Islet of Langerhans (tissue), 1 donor: ENCODE results near the gene PTTG1IP.

Source experiments
- FAIRE-seq: peaks from one replicate; lab custom pipeline; 2011; peaks lifted over from hg19 to GRCh38; lab: Jason Lieb, UNC

The PTTG1IP gene

DNA sequence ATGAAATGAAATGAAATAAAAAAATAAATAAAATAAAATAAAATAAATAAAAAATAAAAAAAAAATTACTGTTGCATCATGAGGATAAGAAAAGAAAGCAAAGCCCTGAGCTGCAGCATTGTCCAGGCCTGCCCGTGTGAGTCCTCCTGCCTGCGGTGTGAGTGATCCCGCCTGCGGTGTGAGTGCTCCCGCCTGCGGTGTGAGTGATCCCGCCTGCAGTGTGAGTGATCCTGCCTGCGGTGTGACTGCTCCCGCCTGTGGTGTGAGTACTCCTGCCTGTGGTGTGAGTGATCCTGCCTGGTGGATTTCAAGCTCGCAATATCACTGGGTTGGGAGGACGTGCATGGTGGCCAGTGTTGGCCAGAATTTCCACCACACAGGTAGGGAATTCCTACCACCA is 22.4 kb upstream of the PTTG1IP start:
- FAIRE-seq: no peak

GRCh38 chr21:44894687-44895302 is 21.3 kb upstream of the PTTG1IP start:
- no peak for FAIRE-seq

DNA sequence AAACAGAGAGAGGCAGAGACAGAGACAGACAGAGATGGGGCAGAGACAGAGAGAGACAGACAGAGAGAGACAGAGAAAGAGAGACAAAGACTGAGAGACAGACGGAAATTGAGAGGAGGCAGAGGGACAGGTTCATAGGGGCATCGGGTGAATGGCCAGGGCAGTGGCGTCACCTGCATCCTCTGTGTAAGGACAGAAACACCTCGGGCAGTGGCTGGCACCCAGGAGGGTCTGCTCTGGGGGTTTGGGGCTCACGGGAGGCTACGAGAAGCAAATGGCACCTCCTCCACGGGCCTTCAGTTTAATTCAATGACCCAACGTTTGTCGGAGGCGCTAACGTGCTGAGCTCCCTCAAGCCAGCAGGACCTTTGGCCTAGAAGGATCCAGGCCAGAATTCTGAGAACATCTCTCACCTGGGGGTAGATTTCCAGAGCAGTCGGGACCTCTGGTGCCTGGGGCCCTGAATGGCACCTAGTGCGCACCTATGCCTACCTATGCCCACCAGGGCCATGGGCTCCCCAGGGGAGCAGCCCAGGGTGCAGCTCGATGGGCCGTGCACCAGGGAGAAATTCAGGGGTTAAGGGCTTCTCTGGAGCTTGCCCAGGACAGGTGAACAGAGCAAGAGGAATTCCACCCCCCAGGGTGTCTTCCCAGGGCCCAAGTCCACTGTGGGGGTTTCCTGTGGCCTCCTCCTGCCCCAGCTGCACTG is 20.6 kb upstream of the PTTG1IP start:
- FAIRE-seq: no peak

- no peak for FAIRE-seq
These were observed 19.7 kb upstream of the PTTG1IP start for GRCh38 chr21:44893278-44893556.

- FAIRE-seq: no peak
These were observed 19.2 kb upstream of the PTTG1IP start for GRCh38 chr21:44892536-44893277.

- FAIRE-seq: no peak
These were observed 18.6 kb upstream of the PTTG1IP start for GRCh38 chr21:44892095-44892494.

DNA sequence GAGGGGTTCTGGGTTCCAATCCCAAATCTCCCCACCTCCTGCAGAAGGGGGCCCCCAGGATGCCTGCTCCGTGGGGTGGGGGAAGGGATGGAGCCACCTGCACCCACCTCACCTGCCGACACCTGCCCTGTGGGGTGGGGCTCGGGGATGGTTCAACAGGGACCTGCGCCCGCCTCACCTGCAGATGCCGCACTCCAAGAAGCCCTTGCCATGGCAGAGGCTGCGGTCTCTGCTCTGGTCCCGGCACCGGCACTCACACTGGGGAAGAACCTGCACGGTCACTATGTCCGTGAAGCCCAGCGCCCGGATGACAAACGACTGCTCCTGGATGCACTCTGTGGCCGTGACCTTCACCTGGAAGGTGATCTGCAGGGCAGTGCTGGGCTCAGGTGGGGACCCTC is 18.1 kb upstream of the PTTG1IP start:
- FAIRE-seq: no peak

GRCh38 chr21:44890961-44891541 is 17.6 kb upstream of the PTTG1IP start:
- FAIRE-seq: no peak

DNA sequence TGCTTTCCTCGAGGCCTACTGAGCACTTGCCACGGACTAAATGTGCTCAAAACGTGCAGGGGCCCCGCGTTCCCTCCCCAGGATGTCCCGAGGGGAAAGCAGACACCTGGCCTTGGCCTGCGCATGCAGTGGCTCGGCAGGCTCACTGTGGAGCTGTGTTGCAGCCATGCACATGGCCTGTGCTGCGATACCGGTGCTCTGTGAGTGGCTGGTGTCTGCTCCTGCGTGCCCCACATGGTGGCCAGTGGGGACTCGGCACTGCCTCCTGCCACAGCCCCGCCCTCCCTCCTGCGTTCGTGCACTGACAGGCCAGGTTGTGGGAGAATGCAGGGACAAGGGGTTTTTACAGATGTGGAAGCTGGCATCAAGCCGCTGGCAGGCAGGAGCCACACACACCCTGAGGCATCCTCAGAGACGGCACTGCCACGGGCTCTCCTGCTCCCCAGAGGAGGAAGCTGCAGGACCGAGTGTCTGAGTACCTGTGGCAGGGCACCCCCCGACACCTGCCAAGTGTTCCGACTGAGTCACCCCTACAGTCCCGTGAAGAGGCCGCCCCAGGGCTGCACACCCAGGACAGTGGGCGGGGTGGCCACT is 16.9 kb upstream of the PTTG1IP start:
- FAIRE-seq: no peak

DNA sequence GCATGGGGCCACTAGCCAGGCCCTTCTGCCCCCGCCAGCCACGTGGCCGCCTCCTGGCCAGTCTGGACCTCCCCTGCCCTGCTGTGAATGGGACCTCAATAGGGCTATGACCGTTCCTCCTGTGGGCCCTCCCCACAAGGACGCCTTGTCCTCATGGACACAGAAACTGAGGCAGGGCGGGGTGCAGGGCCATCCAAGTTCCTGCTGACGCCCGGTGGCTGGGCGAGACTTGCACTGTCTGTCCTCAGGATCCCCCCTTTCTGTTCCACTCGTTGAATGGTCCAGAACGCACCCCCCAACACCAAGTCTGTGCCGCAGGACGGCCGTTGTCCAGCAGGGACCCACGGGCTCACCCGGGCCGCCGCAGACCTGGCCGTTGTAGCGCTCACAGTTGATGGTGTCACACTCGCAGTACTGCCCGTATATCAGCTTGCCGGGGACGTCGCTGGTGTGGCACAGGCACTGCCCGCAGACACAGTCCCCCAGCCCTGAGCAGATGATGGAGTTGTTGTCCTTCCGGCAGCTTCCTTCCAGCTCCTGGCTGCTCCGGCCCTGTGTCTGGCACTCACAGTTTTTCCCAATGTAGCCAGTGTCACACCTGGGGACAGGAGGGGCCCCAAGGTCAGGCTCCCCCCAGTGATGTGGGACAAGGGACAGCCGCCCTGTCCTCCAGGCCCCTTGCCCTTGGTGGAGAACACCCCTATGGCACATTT is 16.3 kb upstream of the PTTG1IP start:
- no peak for FAIRE-seq

- no peak for FAIRE-seq
These were observed 15.4 kb upstream of the PTTG1IP start for GRCh38 chr21:44888581-44889550.

DNA sequence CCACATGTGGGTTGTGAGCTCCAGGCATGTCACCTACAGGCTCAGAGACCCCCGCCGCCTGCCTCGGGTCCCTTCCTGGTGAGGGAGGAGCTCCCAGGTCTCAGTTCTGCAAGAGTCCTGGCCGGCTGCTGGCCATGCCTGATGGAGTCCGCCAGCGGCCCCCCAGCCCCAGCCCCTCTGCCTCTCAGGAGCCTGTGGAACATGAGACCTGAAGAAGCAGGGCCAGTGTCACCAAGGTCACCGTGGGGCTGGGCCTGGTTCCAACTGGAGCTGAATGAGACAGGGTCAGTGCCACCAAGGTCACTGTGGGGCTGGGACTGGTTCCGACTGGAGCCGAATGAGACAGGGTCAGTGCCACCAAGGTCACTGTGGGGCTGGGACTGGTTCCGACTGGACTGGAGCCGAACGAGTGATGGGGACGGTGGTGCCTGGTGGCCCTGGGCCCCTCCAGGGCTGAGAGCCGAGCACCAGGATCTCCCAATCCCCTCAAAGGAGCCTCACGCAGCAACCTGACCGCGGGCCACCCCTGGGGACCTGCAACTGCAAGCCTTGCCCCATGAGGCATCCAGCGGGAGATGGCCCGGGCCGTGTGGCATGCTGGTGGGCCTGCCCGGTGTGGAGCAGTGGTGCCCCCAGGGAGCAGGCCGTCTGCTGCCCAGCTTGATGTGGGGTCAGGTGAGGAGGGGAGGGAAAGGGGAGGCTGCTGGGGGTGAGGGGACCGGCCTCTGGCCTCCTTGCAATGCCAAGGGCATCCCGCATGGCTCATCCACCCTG is 14.5 kb upstream of the PTTG1IP start:
- FAIRE-seq: no peak

DNA sequence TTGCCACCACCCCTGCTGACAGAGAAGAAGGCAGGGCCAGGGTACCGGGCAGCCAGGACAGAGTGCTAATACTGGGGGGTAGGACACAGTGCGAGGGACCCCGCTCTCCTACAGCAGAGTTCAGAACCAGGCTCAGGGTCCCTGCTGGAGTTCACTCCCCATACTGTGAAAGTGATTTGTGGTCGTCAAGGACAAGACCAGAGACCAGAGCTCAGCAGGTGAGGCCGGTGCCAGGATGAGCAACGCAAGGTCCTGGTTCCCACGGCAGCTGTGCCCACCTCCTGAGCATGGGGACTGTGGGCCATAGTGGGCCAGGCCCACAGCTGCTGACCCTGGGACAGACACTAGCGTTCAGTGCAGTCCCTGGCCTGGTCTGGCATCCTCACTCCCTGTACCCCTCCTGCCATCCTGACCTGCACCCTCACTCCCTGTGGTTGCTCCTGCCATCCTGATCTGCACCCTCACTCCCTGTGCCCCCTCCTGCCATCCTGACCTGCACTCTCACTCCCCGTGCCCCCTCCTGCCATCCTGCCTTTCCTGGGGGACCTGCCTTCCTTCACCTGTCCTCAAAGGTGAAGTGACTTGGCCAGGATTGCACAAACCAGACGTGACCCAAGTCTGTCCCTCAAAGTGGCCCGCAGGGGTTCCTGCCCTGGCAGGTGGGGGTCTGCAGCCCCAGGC is 13.8 kb upstream of the PTTG1IP start:
- FAIRE-seq: no peak

GRCh38 chr21:44886113-44887075 is 12.9 kb upstream of the PTTG1IP start:
- FAIRE-seq: no peak

DNA sequence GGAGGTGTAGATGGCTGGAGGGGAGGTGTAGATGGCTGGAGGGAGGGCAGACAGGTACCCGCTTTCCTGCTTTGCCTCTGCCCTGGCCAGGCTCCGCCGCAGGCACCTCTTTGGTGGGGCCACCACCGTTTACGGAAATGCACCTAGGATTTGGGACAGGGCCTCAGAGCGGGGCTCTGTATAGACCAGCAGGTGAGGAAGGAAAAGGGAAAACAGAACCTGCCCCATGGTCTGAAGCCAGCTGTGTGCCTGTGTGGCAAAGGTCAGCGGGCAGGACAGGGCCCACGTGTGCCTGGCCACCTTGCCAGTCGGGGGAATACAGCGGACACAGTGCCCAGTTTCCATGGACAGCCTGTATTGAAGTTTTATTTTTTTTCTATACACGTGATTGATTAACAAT is 12.1 kb upstream of the PTTG1IP start:
- no peak for FAIRE-seq

DNA sequence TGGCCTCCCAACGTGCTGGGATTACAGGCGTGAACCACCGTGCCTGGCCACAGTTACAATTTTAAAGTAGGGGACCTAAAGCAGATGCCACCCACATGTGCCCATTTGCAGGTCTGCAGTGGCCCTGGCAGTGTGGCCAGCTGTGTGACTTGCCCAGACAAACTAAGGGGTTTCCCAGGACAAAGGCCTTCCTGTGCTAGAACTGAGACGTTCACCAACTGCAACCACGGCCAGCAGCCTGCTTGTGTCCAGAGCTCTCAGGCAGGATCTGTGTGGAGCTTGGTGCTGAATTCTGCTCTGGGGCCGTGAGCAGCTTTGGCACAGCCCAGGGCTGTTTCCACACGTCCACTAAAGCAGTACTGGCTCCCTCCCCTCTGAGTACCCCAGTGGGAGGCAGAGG is 10.6 kb upstream of the PTTG1IP start:
- no peak for FAIRE-seq

- no peak for FAIRE-seq
These were observed 9.8 kb upstream of the PTTG1IP start for GRCh38 chr21:44883250-44883649.

DNA sequence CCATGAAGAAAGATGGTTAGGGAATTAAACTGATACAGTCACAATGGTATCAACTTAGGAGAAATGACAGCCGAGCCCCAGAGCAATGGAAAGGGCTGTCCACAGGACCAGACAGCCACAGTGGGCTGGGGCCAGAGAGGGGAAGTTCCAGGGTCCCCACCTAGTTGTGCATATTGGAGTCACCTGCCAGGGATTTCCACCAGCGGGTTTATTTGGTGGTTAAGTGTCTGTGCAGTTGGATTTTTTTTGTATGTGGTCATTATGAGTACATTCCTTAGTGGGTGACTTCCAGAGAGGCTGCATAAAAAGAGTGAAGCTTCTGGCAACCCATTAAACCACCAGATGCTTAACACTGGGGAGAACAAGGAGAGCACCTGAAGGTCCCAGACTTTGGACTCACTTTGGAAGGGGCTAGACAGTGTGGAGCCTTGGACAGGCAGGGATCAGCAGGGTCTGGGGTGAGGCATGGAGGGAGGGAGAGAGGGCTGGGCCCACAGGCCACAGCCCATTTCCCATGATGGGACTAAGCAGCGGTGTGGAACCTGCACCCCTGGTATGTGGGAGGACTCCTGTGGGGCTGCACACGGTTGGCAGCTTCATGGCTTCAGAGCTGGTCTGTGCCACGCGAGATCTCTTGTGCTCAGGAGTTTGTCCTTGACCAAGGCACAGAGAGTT is 7.8 kb upstream of the PTTG1IP start:
- FAIRE-seq: no peak
